ENCODE results near the gene DLEU7. TPM values are rescaled to one million over a fixed set of nuclear protein-coding genes. Genes with fewer than 3 reads are reported as not detected.

The DLEU7 gene
- total RNA-seq, 1 donor from 2014 or later, result 0.43 TPM

- H3K4me3 Mint-ChIP-seq (ENCODE audit: unreplicated experiment), result no peak overlapping the region
- peaks cover 9% of the 10 kb centered on the region for H3K9me3 Mint-ChIP-seq (ENCODE audit: unreplicated experiment)
- no peak for TF ChIP-seq CTCF (IDR thresholded peaks at IDR 0.05)
- H3K36me3 Mint-ChIP-seq (ENCODE audit: unreplicated experiment), result no peaks in the 10 kb centered on the region
- peaks cover 2% of the 10 kb centered on the region for H3K27me3 Mint-ChIP-seq (ENCODE audit: unreplicated experiment)
- peak overlapping the region; percentile 70 for H3K27ac Mint-ChIP-seq (ENCODE audit: unreplicated experiment)
- DNase-seq (ENCODE audit: extremely low spot score, unreplicated experiment), result no peak
- peaks cover 20% of the 10 kb centered on the region for H3K4me1 Mint-ChIP-seq (ENCODE audit: unreplicated experiment)
Observed at GRCh38 chr13:50809133-50810090, 34.1 kb downstream of the DLEU7 start.

GRCh38 chr13:50805805-50806204 lies 37.7 kb downstream of the DLEU7 start:
- DNase-seq (ENCODE audit: extremely low spot score, unreplicated experiment), result no peak
- H3K4me3 Mint-ChIP-seq (ENCODE audit: unreplicated experiment), result no peak overlapping the region
- no peaks in the 10 kb centered on the region for H3K36me3 Mint-ChIP-seq (ENCODE audit: unreplicated experiment)
- H3K27ac Mint-ChIP-seq (ENCODE audit: unreplicated experiment), result no peak overlapping the region
- peaks cover 2% of the 10 kb centered on the region for H3K27me3 Mint-ChIP-seq (ENCODE audit: unreplicated experiment)
- TF ChIP-seq CTCF (IDR thresholded peaks at IDR 0.05), result peak; percentile 9
- peaks cover 9% of the 10 kb centered on the region for H3K9me3 Mint-ChIP-seq (ENCODE audit: unreplicated experiment)
- peaks cover 25% of the 10 kb centered on the region for H3K4me1 Mint-ChIP-seq (ENCODE audit: unreplicated experiment)

GRCh38 chr13:50801087-50801931 lies 42.2 kb downstream of the DLEU7 start:
- no peak for DNase-seq (ENCODE audit: extremely low spot score, unreplicated experiment)
- Mint-ChIP-seq H3K27ac (ENCODE audit: unreplicated experiment) (no peak overlapping the region), H3K4me1 (ENCODE audit: unreplicated experiment) (peaks cover 24% of the 10 kb centered on the region), H3K4me3 (ENCODE audit: unreplicated experiment) (no peak overlapping the region), H3K9me3 (ENCODE audit: unreplicated experiment) (peaks cover 8% of the 10 kb centered on the region), H3K27me3 (ENCODE audit: unreplicated experiment) (peaks cover 4% of the 10 kb centered on the region), H3K36me3 (ENCODE audit: unreplicated experiment) (no peaks in the 10 kb centered on the region)
- peak; percentile 79 for TF ChIP-seq CTCF (IDR thresholded peaks at IDR 0.05)

GRCh38 chr13:50800091-50800739 lies 43.3 kb downstream of the DLEU7 start:
- TF ChIP-seq CTCF (IDR thresholded peaks at IDR 0.05), result no peak
- H3K9me3 Mint-ChIP-seq (ENCODE audit: unreplicated experiment), result peaks cover 4% of the 10 kb centered on the region
- peaks cover 24% of the 10 kb centered on the region for H3K4me1 Mint-ChIP-seq (ENCODE audit: unreplicated experiment)
- H3K4me3 Mint-ChIP-seq (ENCODE audit: unreplicated experiment), result no peak overlapping the region
- no peak overlapping the region for H3K27ac Mint-ChIP-seq (ENCODE audit: unreplicated experiment)
- H3K27me3 Mint-ChIP-seq (ENCODE audit: unreplicated experiment), result peaks cover 4% of the 10 kb centered on the region
- no peak for DNase-seq (ENCODE audit: extremely low spot score, unreplicated experiment)
- no peaks in the 10 kb centered on the region for H3K36me3 Mint-ChIP-seq (ENCODE audit: unreplicated experiment)
